Limb (tissue), 2 donors: Measurements from ENCODE around the gene GLO1.
A peak's percentile ranks its signal among the peaks of the same experiment; 100 is the strongest.

Experiments used
- DNase-seq, 2 donors: peaks; one replicate each; pipeline ENCODE4 v3.0.0-alpha.2; 2016; ENCODE audit errors: extremely low spot score in 2 of 2

Gene GLO1

GRCh38 chr6:38671885-38672467 lies 31.0 kb downstream of the GLO1 start:
- peak in 1 of 2 donors; percentile 26 for DNase-seq

DNA sequence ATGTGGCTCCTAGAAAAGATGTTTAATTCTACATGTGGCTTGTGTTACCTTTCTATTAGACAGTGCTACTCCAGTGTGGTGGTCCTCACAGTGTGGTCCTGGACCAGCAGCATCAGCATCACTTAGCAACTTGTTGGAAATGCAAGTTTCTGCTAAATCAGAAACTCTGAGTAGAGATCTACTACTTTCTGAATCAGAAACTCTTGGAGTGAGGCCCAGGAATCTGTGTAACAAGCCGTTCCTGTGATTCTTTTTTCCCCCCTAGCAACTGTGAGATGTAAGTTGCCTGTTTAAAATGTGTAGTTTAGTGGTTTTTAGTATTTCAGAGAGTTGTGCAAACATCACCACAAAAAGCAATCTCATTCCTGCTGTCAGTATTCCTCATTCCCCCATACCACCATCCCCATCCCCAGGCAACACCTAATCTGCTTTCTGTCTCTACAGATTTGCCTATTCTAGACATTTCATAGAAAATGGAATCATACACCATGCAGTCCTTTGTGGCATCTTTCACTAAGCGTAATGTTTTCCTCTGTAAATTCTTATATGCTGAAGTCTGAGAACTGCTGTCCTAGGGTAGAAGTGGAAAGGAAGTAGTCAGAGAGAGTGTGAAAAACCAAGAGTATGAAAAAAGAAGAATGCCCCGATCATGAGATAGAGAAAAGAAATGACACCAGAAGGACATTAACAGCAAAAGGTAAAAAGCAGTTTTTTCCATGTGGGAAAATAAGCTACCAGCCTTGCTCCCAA lies 44.4 kb downstream of the GLO1 start:
- DNase-seq: no peak

GRCh38 chr6:38656896-38657295 lies 46.0 kb downstream of the GLO1 start:
- no peak for DNase-seq

- DNase-seq: no peak
Measured at GRCh38 chr6:38654263-38654662, 48.7 kb downstream of the GLO1 start.

GRCh38 chr6:38651121-38651784 lies 51.7 kb downstream of the GLO1 start:
- no peak for DNase-seq

- no peak for DNase-seq
Measured at GRCh38 chr6:38650207-38650752, 52.7 kb downstream of the GLO1 start.

DNA sequence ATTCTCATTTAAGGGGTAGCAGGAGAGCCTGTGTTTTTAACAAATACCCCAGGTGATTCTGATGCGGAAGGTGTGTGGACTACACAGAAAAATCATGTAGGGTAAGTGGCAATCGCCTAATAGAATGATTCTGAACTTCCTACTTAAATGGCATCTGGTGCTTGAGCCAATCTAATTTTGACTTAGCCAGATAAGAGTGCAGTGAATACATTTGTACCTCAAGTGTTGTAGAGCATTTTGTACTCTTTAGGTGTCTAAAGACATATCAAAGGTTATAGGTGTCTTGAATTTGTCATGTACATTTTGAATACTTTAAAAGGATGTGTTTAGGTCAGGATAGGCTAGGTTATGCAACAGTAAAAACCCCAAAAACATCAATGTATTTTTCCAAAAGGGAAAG lies 53.2 kb downstream of the GLO1 start:
- no peak for DNase-seq

GRCh38 chr6:38648629-38649028 lies 54.3 kb downstream of the GLO1 start:
- no peak for DNase-seq

DNA sequence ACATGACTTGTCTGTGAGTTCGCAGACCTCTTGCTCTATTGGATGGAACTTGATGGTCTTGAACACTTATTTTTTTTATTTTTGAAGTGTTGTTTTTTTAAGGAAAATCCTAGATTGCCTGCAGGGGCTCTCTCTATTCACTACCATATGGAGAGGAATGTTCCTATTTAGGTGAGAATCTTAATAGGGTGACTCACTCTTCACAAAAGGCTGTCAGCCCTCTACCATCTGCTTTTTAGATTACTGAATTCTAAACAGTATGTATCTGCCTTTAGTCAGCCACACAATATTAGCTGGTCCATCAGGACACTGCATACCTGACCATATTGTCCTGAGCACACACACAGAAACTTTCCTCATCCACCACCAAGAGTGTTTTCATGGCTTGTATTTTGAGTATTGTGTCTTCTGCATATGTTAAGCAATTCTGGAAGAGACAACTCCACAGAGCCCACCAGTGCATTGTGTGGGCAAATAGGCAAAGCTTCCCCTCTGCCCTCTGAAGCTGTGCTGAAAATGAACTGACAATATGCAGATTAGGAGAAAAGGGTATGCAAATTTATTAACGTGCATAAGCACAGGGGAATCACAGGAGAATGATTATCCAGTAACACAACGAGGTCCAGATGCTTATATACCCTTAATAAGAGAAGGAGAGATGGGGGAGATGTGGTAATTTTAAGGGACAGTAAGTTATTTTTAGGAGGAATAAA lies 56.6 kb downstream of the GLO1 start:
- DNase-seq: no peak

GRCh38 chr6:38644951-38645350 lies 58.0 kb downstream of the GLO1 start:
- DNase-seq: no peak

DNA sequence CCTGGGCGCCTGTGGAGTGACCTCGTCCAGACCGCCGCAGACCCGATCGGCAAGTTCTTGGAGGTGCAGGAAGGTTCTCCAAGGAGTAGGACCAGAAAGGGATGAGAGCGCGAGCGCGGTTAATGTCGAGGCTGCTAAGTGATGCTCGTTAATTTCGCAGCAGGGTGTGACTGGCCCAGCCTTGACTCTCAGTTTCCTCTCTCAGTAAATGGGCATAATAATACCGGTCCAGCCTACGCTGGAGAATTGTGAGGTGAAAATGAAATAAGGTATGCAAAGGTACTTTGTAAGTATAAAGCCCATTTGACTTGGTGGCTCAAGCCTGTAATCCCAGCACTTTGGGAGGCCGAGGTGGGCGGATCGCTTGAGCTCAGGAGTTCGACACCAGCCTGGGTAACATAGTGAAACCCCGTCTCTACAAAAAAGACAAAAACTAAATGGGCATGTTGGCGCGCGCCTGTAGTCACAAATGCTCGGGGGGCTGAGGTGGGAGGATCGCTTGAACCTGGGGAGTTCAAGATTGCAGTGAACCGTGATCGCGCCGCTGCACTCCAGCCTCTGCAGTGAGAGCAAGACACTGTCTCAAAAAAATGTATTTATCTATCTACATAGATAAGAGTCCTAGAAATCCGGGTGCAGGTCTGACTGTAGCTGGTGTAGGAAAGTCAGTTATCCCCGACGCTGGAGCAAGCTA lies 62.6 kb downstream of the GLO1 start:
- peak in 1 of 2 donors; percentile 40 for DNase-seq

GRCh38 chr6:38639498-38640215 lies 63.3 kb downstream of the GLO1 start, which contains the start of gene BTBD9:
BTBD9 (minus strand) TSS chr6:38639929.
- DNase-seq: peak; percentile 83 to 93

GRCh38 chr6:38638941-38639497 lies 63.9 kb downstream of the GLO1 start:
- no peak for DNase-seq

DNA sequence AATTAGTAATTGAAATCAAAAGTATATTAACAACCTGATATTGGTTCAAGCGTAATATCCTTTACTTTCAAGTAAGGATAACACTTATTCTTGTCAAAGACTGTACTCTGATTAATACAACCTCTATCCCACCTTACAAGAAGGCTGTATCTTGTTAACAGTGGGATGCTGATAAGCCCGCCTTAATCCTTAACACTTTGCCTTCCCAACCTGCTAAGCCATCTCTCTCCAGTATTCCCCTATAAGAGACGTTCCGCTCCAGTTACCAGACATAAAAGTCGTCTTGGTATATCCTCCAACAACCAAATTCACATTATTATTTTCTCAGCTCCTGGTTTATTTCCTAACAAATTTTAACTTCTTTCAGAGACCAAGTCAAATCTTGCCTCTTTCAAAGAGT lies 65.2 kb downstream of the GLO1 start:
- DNase-seq: no peak

GRCh38 chr6:38636027-38636426 lies 66.9 kb downstream of the GLO1 start:
- DNase-seq: no peak

DNA sequence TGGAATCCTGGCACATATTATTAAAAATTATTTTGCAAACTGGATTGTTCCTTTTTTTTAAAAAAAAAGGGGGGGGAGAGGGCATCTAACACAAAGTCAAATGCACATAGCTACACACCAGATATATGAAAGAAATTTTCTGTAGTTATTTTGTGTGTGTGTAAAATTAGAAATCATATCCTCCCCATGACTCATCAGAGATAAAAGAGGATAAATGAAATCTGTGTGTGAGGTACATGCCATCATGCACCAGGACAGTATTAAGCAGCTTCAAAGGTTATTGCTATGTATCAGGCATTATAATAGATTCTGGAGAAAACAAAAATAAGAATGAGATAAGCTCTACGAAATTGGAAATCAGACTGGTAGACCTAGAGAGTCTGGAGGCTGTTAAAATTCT lies 68.4 kb downstream of the GLO1 start:
- no peak for DNase-seq

DNA sequence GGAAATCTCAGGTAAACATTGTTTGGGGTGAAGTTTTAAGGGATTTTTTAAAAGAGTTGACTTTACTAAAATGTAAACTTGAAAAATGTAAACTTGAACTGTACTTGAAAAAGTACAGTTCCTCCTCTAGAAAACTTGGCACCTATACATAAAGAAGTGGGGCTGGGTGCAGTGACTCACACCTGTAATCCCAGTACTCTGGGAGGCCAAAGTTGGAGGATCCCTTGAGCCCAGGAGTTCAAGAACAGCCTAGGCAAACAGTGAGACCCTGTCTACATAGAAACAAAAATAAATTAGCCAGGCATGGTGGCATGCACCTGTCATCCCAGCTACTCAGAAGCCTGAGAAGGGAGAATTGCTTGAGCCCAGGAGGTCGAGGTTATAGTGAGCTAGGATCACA lies 70.5 kb downstream of the GLO1 start:
- no peak for DNase-seq

GRCh38 chr6:38631186-38631783 lies 71.7 kb downstream of the GLO1 start:
- DNase-seq: no peak
